NCI-H146 treated with DMSO at 0.1 percent for 48 hours (cell line): Measurements from ENCODE around the gene SLC39A2.
"Not testable (repeated sequence)": the region's sequence is repeated elsewhere in the genome, so short reads cannot be mapped to it uniquely, and the experiment has no call there.

Experiments used
- DNase-seq: peaks from one replicate; lab custom pipeline; 2025; ENCODE audit not compliant: unreplicated experiment; lab: John Stamatoyannopoulos, UW

Gene SLC39A2, protein sequence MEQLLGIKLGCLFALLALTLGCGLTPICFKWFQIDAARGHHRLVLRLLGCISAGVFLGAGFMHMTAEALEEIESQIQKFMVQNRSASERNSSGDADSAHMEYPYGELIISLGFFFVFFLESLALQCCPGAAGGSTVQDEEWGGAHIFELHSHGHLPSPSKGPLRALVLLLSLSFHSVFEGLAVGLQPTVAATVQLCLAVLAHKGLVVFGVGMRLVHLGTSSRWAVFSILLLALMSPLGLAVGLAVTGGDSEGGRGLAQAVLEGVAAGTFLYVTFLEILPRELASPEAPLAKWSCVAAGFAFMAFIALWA

DNA sequence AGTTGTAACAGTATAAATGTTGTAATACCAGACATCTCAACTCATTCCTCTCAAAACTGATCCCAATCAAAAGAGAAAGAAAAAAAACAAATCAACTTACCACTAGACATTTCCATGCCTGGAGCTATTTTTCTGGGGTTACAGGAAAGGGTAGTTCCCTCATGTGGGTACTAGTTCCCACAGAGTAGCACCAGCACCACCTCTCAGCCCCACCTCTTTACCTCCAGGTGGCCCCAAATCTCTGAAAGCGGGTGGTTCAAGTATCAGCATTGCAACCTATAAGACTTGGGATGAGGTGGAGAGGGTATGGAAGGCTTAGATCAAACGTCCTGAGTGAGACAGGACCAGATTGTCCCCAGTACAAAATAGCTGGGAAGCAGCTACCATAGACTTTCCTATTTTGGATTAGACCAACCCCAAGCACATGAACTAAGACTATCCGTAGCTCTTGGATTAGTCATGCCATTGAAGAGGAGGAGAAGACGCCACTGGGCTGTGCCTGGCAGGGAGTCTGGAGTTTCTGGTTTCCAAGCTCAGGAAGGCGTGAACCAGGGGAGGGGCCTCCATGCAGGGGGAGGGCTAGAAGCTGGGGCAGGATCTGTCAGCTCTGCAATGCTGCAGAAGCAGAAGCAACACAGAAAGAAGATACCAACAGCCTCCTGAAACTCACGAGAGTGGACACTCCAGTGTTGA lies at the start of gene SLC39A2:
TSS of gene SLC39A2 (plus strand) at position 620 of the 693 bp plus-strand sequence. CDS start 154 bp downstream, outside the sequence.
- no peak for DNase-seq

DNA sequence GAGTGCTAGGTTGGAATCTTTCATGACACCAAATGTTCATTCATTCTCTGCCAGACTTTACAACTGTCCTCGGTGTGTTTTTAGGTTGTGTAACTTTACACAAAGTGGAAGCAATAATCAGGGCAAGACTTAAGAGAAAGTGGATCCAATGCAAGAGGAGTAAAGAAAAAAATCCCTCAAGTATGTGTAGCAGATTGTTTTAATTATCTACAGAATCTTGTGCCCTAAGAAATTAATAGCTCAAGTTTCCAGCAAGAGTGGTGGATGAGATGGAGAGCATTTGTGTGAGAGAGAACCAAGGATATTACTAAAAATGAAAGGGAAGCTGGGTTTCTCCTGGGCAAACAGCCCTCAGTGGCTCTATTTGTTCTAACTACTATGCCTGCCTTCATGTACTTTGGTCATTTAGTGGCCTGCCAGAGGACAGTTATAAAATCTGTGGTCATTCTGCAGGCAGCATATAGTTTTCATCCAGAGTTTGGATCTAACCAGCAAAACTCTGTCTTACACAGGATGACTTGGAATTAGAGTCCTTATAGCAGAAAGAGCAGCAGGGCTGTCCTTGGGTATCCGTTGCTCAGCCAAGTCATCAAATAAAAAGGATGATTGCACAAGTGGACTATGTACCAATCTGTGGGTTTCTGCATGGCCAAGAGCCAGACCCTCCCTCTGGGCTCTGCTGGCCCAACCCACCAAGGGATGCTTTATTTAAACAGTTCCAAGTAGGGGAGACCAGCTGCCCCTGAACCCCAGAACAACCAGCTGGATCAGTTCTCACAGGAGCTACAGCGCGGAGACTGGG lies 44.2 kb upstream of the SLC39A2 start, which contains the start of gene RNASE2:
TSS of gene RNASE2 (plus strand) at position 752 of the 802 bp plus-strand sequence. CDS start 285 bp downstream, outside the sequence.
- not testable (repeated sequence) for DNase-seq

DNA sequence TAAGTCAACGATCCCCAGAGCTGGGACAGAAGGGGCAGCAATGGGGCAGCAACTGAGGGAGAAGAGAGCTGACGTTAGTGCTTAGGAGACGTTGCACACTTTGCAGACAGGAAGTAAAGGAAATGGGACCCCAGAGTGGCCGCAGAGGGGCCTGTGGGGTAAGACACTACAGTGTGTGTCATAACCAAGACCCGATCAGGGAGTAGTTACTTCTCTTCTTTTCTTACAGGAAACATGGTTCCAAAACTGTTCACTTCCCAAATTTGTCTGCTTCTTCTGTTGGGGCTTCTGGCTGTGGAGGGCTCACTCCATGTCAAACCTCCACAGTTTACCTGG lies 43.6 kb upstream of the SLC39A2 start:
- not testable (repeated sequence) for DNase-seq

DNA sequence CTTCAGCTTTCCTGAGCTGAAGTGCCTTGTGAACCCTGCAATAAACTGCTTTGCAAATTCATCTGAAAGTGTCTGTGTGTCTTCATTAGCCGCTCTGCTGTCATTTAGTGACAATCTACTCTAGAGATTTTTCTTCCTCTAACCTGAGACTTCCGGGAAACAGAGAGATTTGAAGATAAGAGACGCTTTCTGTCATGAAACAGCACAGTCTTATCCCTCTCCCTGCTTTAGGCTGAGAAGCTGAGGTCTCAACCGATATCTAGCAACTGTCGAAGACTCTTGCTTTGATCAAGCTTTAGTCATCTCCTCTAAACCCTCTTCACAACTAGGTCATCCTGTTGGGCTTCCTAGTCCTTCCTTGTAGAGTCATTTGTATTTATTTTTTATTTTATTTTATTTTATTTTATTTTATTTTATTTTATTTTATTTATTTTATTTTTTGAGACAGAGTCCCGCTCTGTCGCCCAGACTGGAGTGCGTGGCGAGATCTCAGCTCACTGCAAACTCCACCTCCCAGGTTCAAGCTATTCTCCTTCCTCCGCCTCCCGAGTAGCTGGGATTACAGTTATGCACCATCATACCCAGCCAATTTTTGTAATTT lies 42.6 kb upstream of the SLC39A2 start:
- no peak for DNase-seq

DNA sequence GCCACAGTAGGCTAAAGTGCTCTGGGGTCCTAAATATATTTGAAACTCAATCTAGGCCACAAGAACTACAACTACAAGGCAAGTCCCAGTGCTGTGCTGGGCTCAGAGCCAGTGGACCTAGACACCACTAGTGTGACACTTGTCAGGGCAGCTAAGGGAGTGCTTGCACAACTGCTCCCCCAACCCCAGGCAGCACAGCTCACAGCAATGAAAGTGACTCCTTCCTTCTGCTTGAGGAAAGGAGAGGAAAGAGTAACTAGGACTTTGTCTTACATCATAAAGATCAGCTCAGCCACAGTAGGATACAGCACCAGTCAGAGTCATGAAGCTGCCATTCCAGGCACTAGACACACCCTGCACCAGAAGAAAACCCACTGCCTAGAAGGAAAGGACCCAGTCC lies 40.1 kb upstream of the SLC39A2 start:
- DNase-seq: not testable (repeated sequence)

DNA sequence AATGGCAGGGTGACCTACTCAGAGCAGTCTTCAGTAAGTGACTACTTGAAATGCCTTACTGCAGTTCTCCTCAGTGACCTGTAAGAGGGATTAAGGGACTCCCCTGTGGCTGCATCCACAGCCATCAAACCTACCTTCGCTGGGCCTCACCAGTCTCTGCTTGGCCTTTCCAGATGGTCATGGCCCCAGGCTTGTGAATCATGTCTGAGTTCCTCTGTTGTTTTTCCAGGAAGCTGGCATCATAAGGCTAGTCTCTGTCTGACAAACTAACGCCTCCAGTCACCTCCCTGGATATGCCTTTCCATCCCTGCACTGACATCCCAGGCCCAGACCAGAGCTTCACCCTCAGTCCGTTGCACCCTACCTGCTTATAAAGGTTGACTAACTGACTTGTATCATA lies 29.8 kb upstream of the SLC39A2 start:
- no peak for DNase-seq

DNA sequence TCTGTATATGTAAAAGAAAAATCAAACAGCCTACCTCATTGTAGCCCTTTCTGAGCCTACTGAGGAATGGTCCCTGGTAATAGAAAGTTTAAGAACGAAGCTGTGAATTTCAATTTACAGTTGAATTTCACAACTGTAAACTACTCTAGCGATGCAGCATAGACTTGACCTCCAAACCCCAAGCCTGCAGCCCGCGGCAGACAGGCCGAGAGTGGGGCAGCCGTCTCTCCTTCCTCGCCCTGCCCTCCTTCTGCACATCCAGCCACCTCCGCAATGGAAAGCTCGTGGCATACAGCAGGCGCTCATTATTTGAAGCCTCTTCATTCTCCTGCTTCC lies 28.5 kb upstream of the SLC39A2 start:
- DNase-seq: no peak

DNA sequence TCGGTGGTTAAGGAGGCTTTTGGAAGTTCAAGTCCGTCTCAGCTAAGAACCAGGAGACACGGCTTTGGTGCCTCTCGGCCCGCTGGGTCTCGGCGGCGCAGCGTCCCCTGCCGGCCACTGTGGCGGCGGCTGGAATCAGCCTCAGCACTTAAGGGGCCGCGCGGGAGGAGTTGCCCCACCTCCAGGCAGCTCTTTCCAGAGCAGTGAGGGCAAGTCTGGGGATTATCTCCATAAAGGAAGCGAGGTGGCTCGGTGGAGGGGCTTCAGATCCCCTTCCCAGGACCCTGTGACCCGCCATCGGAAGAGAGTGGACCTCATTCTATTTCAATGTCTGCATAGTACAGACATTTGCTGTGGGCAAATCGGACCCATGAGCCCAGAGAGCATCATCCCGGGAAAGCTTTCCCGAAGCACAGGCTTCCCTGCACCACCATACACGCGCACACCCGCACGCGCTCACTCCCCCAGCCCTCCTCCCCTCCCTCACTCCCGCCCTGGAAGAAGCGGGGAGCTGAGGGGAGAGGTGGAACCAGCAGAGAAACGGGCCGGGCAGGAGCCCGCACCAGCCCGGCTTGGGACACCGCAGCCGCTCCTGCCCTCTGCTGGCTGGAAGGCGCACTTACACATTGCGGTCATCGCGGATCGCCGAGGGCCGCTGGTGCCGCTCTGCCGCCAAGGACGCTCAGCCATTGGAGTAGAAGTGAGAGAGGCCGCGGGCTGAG lies 27.9 kb upstream of the SLC39A2 start:
- DNase-seq: peak; percentile 57

DNA sequence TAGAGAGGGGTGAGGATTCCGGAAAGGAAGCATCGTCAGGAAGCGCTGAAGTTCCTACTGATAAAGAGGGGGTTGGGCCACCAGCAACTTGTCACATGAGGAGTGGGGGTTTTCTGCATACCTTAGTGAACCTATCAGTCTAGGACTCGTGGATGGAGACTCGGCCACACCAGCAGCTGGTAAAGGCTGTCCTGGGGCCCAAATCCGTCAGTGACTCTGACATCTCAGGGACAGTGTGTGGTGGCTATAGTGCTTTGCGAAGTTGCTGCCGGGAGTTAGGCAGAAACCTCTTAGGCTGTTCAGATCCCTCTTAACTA lies 27.4 kb upstream of the SLC39A2 start:
- no peak for DNase-seq

DNA sequence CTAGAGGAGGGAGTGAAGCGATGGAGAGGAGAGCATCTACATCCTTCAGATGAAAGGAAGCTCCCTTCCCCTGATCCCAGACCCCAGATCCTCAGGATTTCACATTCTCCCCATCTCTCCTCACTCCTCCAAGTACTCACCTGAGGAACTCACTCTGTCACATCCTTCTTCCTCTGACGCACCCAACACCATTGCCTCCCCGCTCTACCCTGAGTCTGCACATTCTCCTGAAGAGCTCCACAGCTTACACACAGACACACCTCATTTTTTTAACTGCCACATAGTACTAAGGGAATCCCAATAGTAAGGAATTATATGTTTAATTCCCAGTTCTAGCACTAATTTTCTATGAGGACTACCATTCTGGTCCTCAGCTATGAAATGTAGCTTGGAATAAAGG lies 25.6 kb upstream of the SLC39A2 start:
- DNase-seq: no peak

DNA sequence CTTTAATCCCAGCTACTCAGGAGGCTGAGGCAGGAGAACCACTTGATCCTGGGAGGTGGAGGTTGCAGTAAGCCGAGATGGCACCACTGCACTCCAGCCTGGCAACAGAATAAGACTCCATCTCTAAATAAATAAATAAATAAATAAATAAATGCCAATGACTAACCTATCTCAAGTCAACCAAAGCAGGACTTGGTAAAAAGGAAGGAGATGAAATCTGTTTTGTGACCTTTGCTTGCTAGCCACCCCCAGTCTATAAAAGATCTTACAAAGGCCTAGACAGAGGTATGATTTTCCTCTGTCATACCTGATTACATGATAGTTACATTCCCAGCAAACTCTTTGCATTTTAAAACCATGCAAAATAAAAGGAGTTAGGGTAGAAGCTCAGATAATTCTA lies 22.8 kb upstream of the SLC39A2 start:
- DNase-seq: no peak

DNA sequence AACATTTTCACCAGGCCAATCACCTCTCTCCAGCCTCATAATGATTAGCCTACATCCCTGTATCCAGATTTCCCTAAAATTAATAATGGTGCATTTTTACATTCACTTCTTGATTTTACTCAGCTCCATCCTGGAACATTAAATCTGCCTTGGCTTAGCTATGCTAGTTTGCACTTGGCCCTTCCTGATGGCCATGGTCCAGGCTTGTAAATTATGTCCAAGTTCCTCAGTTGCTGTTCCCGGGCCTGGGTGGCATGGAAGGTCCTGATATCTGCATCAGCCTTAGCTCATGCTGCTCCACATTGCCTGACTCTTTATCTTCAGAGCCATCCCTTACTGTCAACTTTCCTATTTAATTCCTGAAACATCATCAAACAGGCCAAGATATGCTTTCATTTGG lies 20.4 kb upstream of the SLC39A2 start:
- DNase-seq: no peak

DNA sequence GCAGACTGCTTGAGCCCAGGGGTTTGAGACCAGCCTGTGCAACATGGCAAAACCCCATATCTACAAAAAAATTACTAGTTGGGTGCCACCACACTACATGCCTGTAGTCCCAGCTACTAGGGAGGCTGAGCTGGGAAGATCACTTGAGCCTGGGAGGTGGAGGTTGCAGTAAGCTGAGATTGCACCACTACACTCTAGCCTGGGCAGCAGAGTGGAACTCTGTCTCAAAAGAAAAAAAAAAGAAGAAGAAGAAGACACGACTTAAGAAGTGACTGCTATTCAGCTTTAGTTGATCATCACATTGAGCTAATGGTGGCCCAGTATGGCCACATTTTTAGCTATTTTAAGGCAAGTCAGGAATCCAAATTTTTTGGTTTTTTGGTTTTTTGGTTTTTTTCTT lies 18.2 kb upstream of the SLC39A2 start:
- DNase-seq: no peak

DNA sequence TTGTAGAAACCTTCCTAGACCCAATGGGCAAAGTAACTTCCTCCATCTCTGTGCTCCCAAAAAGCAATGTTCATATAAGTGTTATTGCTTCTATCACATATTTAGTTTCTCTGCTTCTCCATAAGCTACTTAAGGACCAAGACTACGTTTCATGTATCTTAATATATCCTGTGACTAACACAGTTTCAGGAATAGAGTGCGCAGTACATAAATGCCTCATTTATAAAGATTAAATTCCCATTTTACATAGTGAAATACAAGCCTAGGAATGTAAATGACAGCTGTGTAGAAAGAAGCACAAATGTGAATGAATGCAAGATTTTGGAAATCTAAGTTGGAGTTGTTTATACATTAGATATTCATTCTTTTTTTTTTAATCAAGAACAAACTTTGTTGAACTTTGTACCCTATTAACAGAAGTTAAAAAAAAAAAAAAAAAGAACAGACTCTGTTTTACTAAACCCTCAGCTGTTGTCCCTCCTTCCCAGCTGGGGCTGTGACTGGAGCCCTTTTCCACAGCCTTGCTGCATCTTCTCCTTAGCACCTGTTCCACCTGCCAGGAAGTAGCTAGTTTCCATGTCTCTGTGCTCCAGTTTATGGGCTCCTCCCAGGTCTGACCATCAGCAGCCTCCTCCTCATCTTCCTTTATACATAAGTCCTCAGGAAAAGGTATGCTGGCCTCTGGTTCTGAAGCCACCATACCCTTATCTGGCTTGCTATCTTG lies 16.3 kb upstream of the SLC39A2 start:
- no peak for DNase-seq

DNA sequence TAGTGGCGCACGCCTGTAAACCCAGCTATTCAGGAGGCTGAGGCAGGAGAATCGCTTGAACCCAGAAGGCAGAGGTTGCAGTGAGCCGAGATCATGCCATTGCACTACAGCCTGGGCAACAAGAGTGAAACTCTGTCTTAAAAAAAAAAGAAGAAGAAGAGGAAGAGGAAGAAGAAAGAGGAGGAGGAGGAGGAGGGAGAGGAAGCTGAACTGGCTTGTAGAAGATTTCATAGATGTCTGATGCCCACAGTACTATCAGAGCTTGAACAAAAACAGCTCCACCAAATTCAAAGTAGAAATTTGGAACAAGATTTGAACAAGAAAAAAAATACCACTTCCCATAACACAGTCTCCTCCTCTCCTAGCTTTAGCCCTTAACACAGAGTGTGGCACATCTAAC lies 13.4 kb upstream of the SLC39A2 start:
- DNase-seq: not testable (repeated sequence)

DNA sequence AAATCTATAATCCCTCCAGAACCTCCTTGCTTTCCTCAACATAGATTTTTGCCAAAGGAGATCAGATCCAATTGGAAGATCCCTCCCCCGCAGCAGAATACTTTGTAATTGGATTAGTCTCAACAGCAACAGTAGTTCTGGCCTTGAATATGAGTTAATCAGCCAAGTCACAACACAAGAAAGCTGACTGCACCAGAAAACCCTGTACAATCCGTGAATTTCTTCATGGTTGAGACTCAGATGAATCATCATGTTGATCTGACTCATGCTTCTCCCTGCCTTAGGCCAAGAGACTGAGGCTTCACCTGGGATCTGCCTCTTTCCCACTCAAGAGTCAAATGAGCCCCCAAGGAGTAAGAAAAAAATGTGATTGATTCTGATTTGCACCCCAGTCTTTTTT lies 12.3 kb upstream of the SLC39A2 start:
- no peak for DNase-seq

DNA sequence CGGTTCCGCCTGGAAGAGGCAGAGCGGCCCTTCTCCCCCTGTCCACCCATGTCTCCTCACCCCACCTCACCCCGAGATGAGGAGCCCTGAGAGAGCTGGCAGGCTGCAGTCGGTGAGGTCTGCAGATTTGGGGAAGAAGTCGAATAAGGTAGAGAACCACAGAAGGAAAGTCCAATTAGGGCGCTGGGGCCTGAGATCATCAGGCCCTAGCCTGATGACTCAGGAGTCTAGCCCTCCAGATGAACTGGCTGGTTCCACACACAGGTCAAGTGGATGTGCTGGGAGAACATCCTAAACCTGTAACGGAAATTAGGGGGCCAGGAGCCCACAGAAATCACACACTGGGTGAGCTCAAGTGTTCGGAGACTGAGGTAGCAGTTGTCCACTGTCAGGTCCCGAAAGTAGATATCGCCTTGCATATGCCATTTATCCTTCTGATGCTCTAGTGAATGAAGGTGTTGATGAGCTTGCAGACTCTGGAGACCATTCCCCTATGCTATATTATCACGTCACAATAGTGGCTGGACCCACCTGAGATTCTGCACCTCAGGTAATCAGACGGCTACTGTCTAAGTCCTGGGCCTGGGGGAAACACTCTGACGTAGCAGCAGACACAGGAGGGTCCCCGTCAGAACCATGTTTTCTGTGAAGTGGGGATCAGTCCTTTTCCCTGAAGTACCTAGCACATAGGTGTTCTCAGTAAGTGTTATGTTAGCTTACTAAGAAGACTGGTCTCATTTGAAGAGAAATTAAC lies 10.2 kb upstream of the SLC39A2 start:
- DNase-seq: no peak

DNA sequence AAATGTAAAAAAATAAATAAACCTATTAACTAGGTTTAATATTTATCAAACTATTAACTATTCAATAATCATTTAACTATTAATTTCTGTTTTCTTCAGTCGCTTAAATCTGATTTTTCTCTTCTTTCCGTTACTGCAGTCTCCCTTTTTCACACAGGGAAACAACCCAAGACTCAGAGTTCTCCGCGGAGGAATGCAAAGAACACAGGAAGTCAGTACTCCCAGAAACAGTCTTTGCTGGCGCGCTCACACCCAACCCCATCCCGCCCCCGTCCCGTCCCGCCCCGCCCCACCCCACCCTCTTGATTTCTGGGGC lies 9.7 kb upstream of the SLC39A2 start:
- no peak for DNase-seq

DNA sequence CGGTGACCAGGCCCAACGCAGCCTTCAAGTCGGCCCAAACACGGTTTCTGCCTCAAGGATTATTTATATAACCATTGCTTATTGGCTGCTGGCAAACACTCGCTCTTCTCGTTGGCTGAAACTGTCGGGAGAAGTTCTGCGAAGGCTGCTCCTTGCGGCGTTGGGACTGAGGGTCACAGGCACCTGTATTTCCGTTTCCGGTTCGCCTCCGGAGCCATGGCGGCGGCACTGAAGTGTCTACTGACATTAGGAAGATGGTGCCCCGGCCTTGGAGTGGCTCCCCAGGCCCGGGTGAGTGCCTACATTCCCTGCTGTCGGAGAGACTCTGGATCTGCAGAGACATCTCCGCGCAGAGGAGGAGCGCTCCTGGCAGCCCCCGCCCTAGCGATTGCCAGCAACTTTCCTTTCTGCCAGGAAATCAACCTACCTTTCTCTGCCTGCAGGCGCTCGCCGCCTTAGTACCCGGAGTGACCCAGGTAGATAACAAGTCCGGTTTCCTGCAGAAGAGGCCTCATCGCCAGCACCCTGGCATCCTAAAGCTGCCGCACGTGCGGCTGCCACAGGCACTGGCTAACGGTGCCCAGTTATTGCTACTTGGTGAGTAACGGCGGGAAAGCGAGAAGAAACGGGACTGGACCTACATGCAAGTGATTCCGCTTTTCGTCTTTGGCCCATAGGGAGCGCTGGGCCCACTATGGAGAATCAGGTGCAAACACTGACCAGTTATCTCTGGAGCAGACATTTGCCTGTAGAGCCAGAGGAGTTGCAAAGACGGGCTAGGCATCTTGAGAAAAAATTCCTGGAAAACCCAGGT lies 9.1 kb upstream of the SLC39A2 start, which contains the start of gene METTL17:
TSS of gene METTL17 (plus strand) at position 194 of the 814 bp plus-strand sequence. CDS start at position 217, 23 bp downstream.
- DNase-seq: peak; percentile 84
